ENCODE results near the gene B3GALNT1. TPM values are rescaled to one million over a fixed set of nuclear protein-coding genes. Genes with fewer than 3 reads are reported as not detected.

Gene B3GALNT1
- total and polyA plus RNA-seq, 2 donors (not counting 1 experiment from before 2014, with no cell fraction given), result 15.9 to 17.9 TPM

Other genes with a start within 250 kb of the B3GALNT1 start
- 98.9 and 134 TPM in 2 replicates for gene NMD3, start 116.0 kb upstream of the B3GALNT1 start, total RNA-seq
- 52.6 and 62.8 TPM in 2 replicates for gene NMD3, start 116.0 kb upstream of the B3GALNT1 start, polyA plus RNA-seq